Activated naive CD8-positive, alpha-beta T cell treated with anti-CD3 and anti-CD28 coated beads, Interleukin-2, amount 10 ng/mL, durations not matched to agents 7 days and 5 days (primary cell): ENCODE data around the gene RPS28. TPM values are rescaled to one million over a fixed set of nuclear protein-coding genes. Genes with fewer than 3 reads are reported as not detected.
A peak's percentile ranks its signal among the peaks of the same experiment; 100 is the strongest.
"Not testable (repeated sequence)": the region's sequence is repeated elsewhere in the genome, so short reads cannot be mapped to it uniquely, and the experiment has no call there.

ENCODE experiments used
- ATAC-seq: fragments of 150-1000 bp; cut with Tn5 transposase; one replicate; pipeline ENCODE4 v1.10.0; 2021; ENCODE audit warnings: low read depth, moderate library complexity
- POLR2A ChIA-PET: fragments of 350-600 bp; sonication (Branson Sonifier 250); formaldehyde crosslinking; loops from one replicate; lab custom pipeline; 2021; ENCODE audit warnings: antibody characterized with exemption; lab: Charles Lee
- DNase-seq: peaks from one replicate; pipeline ENCODE4 v3.0.0; 2021
- H3K27ac Mint-ChIP-seq: one replicate; pipeline ENCODE4 v1.8.0; 2022; ENCODE audit warnings: mild to moderate bottlenecking, mixed read lengths
- H3K27me3 Mint-ChIP-seq: one replicate; pipeline ENCODE4 v1.8.0; 2022; ENCODE audit warnings: mild to moderate bottlenecking, moderate library complexity, mixed read lengths
- H3K36me3 Mint-ChIP-seq: one replicate; pipeline ENCODE4 v1.8.0; 2021; ENCODE audit warnings: mild to moderate bottlenecking, mixed read lengths
- H3K4me1 Mint-ChIP-seq: one replicate; pipeline ENCODE4 v1.8.0; 2021; ENCODE audit warnings: mixed read lengths
- H3K4me3 Mint-ChIP-seq: one replicate; pipeline ENCODE4 v1.8.0; 2022; ENCODE audit warnings: mild to moderate bottlenecking, moderate library complexity, mixed read lengths
- H3K9me3 Mint-ChIP-seq: one replicate; pipeline ENCODE4 v1.8.0; 2021; ENCODE audit warnings: mixed read lengths
- total RNA-seq, 2 experiments: library from RNA; stranded (reverse); gene quantifications; one replicate each; pipeline ENCODE4 v1.2.3, GENCODE V29; 2021

The RPS28 gene
- total RNA-seq, 2 experiments from 2014 or later = 1,838 to 1,917 TPM

DNA sequence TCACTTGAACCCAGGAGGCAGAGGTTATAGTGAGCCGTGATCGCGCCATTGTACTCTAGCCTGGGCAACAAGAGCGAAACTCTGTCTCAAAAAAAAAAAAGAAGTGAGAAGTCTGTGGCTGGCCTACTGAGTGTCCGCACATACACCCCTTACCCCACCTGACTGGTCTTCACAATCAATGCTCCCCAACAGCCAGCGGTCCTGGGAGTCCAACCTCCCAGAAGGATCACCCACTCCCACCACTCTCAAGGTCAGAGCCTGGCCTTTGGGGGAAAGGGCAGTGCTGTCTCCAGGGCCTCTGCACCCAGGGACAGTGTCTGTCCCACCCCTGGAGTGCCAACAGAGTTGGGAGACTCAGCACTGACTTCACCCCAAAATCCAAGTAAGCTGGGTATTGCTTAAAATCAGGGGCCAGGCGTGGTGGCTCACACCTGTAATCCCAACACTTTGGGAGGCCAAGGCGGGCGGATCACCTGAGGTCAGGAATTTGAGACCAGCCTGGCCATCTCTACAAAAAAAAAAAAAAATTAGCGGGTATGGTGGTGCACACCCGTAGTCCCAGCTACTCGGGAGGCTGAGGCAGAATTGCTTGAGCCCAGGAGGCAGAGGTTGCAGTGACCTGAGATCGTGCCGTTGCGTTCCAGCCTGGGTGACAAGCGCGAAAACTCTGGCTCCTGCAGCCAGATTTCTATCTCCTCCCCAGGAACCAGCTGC is 10.8 kb upstream of the RPS28 start:
- Mint-ChIP-seq H3K9me3 (no peaks in the 10 kb centered on the region), H3K4me3 (no peak overlapping the region), H3K27ac (no peak overlapping the region), H3K27me3 (no peaks in the 10 kb centered on the region), H3K4me1 (peaks cover 19% of the 10 kb centered on the region), H3K36me3 (peaks cover 7% of the 10 kb centered on the region)
- no peak for DNase-seq
- ATAC-seq = no peak
- POLR2A ChIA-PET = interaction anchor here (0.9 to 2.6 kb wide), 3 partner anchors 8 to 11 kb away, joined by 3 to 9 read pairs (median 5); partner anchors contain the start of genes NDUFA7 and RPS28

DNA sequence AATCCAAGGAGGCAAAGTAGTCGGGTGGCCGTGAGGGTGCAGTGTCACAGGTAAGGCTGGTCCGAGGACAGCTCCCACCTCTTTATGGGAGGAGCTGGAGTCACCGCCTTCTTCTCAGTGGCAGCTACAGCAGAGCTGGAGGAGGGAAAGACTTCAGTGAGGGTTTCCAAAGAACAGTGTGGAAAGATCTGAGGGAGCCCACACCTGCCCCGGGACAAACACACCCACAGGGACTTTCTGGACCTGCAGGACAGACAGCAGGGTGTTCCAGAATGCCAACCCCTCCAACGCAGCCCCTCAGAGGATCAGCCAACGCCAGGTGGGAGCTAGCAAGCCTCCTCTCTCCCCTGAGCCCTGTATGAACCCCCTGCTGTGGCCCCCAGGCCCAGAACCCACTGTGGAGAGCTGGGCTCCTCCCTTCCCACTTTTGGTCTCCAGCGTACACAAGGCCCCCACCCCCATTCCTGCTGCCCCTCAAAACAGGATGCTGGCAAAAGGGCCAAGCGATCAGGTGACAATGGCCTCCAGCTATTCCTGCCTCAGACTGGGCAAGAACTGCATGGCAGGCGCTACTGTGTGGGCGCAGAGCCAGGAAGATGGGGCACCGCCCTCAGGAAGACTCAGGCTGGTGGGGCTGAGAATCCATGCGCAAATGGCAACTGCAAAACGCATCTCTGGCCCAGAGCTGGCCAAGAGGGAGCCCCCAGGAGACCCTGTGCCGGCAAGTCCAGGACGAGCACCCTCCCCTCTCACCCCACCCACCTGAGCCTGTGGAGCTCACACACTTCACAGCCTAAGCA is 9.6 kb upstream of the RPS28 start:
- Mint-ChIP-seq H3K4me3 (no peak overlapping the region), H3K4me1 (peaks cover 14% of the 10 kb centered on the region), H3K36me3 (peaks cover 10% of the 10 kb centered on the region), H3K9me3 (no peaks in the 10 kb centered on the region), H3K27ac (no peak overlapping the region), H3K27me3 (no peaks in the 10 kb centered on the region)
- POLR2A ChIA-PET = interaction anchor here (1.1 kb wide), 1 partner anchor 10 kb away, joined by 5 read pairs; the partner anchor contains the start of genes NDUFA7 and RPS28
- DNase-seq (no peak), ATAC-seq (no peak)

DNA sequence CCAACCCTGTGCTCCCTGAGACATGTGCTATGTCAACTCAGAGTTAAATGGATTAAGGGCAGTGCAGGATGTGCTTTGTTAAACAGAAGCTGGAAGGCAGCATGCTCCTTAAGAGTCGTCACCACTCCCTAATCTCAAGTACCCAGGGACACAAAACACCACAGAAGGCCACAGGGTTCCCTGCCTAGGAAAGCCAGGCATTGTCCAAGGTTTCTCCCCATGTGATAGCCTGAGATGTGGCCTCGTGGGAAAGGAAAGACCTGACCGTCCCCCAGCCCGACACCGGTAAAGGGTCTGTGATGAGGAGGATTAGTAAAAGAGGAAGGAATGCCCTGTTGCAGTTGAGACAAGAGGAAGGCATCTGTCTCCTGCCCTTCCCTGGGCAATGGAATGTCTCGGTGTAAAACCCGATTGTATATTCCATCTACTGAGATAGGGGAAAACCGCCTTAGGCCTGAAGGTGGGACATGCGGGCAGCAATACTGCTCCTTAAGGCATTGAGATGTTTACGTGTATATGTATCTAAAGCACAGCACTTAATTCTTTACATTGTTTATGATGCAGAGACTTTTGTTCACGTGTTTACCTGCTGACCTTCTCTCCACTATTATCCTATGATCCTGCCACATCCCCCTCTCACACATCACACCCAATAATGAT is 6.2 kb upstream of the RPS28 start:
- H3K36me3 Mint-ChIP-seq, H3K4me3 Mint-ChIP-seq, POLR2A ChIA-PET, ATAC-seq, H3K27ac Mint-ChIP-seq, DNase-seq, H3K9me3 Mint-ChIP-seq, H3K27me3 Mint-ChIP-seq: not testable (repeated sequence)
- H3K4me1 Mint-ChIP-seq = peaks cover 13% of the 10 kb centered on the region

DNA sequence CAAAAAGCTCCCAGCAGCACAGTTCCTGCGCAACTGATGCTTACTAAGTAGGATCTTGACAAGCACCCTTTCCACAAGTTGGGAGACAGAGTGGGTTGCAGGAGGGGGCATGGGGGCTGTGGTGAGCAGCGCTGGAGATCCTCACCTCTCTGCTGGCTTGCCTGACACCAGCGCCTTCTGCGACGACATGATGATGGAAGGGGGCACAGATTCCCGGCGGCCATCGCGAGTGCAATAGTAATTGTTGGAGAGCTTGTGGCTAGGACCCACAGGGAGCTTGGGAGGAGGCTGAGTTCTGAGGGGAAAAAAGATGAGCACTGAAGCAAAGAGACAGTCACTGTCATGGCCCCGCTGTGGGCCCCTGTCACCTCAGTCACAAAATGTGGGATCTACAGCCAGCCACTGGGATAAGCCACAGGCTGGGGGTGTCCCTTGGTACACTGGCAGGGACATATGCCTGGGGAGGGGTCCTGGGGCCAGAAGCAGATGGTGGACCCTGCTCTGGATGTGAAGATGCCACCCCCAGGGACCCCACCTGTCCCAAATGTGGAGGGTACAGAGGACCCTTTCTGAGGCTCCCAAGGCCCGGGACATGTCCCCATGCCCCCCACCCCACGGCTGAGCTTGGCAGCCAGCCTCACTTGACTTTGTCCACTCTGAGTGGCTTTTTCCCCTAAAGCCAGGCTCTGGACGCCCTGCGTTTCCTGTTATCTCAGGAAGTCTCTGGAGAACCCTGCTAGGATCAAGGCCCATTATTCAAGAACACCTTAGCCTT is 4.8 kb upstream of the RPS28 start:
- no peak overlapping the region for H3K4me3 Mint-ChIP-seq
- H3K36me3 Mint-ChIP-seq = peaks cover 7% of the 10 kb centered on the region
- H3K27ac Mint-ChIP-seq = peak overlapping the region; percentile 56
- no peak for ATAC-seq
- no peaks in the 10 kb centered on the region for H3K9me3 Mint-ChIP-seq
- no peaks in the 10 kb centered on the region for H3K27me3 Mint-ChIP-seq
- POLR2A ChIA-PET = interaction anchor here (1.6 kb wide), 1 partner anchor 18 kb away, joined by 4 read pairs; no protein-coding TSS in a partner anchor
- DNase-seq = no peak
- H3K4me1 Mint-ChIP-seq = peaks cover 18% of the 10 kb centered on the region

DNA sequence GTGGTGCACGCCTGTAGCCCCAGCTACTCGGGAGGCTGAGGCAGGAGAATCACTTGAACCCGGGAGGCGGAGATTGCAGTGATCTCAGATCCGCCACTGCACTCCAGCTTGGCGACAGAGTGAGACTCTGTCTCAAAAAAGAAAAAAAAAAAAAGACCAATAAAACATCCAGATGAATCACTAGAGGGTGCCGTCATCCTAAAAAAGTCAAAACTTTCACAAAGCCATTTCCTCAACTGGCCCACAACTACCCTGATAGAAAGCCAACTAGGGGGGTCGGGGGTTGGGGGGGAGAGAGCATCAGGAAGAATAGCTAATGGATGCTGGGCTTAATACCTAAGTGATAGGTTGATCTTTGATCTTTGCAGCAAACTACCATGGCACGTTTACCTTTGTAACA is 2.5 kb upstream of the RPS28 start:
- ATAC-seq, H3K27ac Mint-ChIP-seq, DNase-seq, H3K4me3 Mint-ChIP-seq, H3K27me3 Mint-ChIP-seq, H3K9me3 Mint-ChIP-seq: not testable (repeated sequence)
- POLR2A ChIA-PET = interaction anchor here (0.7 to 1.1 kb wide), 3 partner anchors 9 to 421 kb away, joined by 3 to 12 read pairs (median 3); partner anchors contain the start of gene CD320
- Mint-ChIP-seq H3K36me3 (peaks cover 12% of the 10 kb centered on the region), H3K4me1 (peaks cover 30% of the 10 kb centered on the region)

DNA sequence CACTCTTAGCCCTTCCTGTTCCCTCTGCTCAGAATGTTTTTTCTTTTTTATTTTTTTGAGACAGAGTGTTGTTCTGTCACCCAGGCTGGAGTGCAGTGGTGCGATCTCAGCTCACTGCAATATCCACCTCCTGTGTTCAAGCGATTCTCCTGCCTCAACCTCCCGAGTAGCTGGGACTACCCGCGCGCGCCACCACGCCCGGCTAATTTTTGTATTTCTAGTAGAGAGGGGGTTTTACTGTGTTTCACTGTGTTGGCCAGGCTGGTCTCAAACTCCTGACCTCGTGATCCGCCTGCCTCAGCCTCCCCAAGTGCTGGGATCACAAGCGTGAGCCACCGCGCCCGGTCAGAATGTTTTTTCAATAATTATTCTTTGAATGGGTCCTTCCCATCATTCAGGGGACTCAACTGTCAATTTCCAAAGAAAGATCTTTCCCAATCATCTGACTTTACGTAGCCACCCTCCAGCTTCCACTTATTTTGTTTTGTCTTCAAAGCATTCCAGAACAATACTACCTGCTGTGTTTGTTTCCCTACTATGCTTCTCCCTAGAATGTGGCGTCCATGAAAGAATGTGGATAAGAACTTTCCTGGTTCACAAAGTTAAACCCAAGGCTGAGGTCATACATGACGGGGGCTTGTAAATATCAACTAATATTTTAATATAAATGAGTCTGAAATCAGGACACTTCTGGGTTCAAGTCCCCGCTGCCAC is 1.3 kb upstream of the RPS28 start:
- Mint-ChIP-seq H3K27ac (peak overlapping the region; percentile 100), H3K4me3 (peak overlapping the region; percentile 99), H3K4me1 (peaks cover 30% of the 10 kb centered on the region), H3K9me3 (no peaks in the 10 kb centered on the region), H3K27me3 (no peaks in the 10 kb centered on the region), H3K36me3 (peaks cover 12% of the 10 kb centered on the region)
- ATAC-seq = no peak
- DNase-seq = no peak
- POLR2A ChIA-PET = interaction anchor here (1.7 to 1.9 kb wide), 2 partner anchors 11 to 16 kb away, joined by 4 to 9 read pairs; partner anchors contain the start of gene CD320

DNA sequence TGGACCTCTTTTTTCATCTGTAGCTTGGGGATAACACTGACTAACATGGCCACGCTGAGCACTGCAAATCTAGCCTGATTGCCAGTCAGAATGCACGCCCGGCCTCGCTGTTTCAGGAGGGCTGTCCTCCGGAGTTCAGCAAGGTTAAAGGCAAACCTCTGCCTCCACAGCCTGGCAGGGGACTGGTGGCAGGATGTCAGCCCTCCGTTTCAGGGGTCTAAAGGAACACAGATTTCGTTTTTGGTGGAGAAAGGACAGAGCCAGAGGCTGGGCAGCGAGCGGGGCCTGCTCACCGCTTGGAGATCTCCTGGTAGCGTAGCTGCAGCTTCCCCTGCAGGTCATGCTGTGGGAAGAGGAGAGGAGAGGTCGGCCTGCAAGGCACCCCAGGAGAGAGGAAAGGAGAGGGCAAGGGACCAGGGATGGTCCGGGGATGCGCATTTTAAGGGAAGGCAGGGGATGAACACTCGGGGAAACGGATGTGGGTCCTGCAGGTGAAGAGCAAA is 681 bp upstream of the RPS28 start:
- POLR2A ChIA-PET = interaction anchor here (1.0 to 1.9 kb wide), 7 partner anchors 10 to 193 kb away, joined by 3 to 13 read pairs (median 5); partner anchors contain the start of genes CD320 and ZNF414
- Mint-ChIP-seq H3K36me3 (peaks cover 9% of the 10 kb centered on the region), H3K27me3 (no peaks in the 10 kb centered on the region), H3K4me3 (peak overlapping the region; percentile 99), H3K9me3 (no peaks in the 10 kb centered on the region), H3K4me1 (peaks cover 30% of the 10 kb centered on the region), H3K27ac (peak overlapping the region; percentile 100)
- no peak for DNase-seq
- ATAC-seq = peak; percentile 15

DNA sequence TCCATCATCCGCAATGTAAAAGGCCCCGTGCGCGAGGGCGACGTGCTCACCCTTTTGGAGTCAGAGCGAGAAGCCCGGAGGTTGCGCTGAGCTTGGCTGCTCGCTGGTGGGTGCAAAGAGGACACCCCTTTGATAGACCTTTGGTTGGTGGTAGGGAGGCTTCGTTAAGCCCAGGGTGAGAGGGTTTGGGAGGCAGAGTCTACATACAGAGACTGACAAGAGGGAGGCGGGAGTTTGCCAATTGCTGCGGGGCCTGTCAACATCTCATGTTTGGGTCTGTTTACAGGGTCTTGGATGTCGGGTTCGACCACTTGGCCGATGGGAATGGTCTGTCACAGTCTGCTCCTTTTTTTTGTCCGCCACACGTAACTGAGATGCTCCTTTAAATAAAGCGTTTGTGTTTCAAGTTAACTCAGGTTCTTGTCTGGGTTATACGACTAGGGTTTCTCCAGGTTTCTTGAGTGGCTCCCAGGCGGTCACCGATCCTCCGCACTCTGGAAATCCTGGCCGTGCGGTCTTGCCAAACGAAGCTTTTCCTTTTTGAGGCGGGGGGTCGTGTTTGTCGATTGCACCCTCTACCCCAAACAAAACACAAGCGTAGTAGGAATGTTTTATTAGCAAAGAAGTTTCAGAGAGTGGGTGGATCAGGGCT is 816 bp downstream of the RPS28 start:
- Mint-ChIP-seq H3K36me3 (peaks cover 7% of the 10 kb centered on the region), H3K4me1 (peaks cover 29% of the 10 kb centered on the region), H3K4me3 (peak overlapping the region; percentile 99), H3K27me3 (no peaks in the 10 kb centered on the region), H3K27ac (peak overlapping the region; percentile 100), H3K9me3 (no peaks in the 10 kb centered on the region)
- ATAC-seq (peak; percentile 2), DNase-seq (no peak)
- POLR2A ChIA-PET = interaction anchor here (0.6 to 1.9 kb wide), 12 partner anchors 9 to 378 kb away, joined by 3 to 13 read pairs (median 5); partner anchors contain the start of genes CD320, RAB11B and ZNF414

DNA sequence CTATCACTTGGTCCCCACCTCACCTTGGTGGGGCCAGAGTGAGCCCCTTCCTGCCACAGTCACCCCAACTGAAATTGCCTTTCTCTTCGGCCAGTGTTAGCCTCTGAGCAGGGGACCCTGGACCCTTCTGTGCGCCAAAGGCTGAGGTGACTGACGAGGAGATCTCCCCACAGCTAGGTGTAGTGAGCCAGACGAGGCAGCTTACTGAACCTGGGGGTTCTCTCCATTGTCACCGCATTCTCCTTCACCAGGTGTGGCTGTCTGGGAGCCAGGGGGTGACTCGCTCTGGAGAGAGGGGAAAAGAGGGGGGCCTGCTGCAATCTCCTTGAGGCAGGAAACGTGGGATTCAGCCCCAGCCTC is 1.3 kb downstream of the RPS28 start:
- peaks cover 7% of the 10 kb centered on the region for H3K36me3 Mint-ChIP-seq
- H3K4me3 Mint-ChIP-seq = peak overlapping the region; percentile 99
- POLR2A ChIA-PET = interaction anchor here (0.5 to 1.1 kb wide), 2 partner anchors 113 to 730 kb away, joined by 3 to 4 read pairs; partner anchors contain the start of gene CERS4
- H3K27ac Mint-ChIP-seq = peak overlapping the region; percentile 100
- H3K4me1 Mint-ChIP-seq = peaks cover 26% of the 10 kb centered on the region
- ATAC-seq (no peak), DNase-seq (no peak)
- no peaks in the 10 kb centered on the region for H3K27me3 Mint-ChIP-seq
- no peaks in the 10 kb centered on the region for H3K9me3 Mint-ChIP-seq

DNA sequence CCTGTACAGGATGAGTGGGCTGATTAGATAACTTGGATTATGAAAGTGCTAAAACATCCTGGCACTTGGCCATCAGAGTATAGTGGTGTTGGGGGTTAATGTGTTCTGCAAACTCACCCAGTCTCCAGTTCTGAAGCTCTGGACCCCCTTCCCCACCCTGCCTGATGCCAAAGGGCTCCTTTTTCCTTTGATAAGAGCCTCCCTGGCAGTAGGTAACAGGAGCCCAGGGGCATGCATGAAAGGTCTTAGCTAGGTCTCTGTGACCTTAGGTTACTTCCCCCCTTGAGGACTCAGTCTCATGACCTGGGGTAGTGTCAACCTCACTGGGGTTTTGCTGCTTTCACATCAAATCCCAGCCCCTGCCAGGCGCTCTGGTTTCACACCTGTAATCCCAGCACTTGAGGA is 2.5 kb downstream of the RPS28 start:
- Mint-ChIP-seq H3K36me3 (peaks cover 7% of the 10 kb centered on the region), H3K4me1 (peaks cover 26% of the 10 kb centered on the region), H3K4me3 (no peak overlapping the region), H3K27ac (no peak overlapping the region), H3K27me3 (no peaks in the 10 kb centered on the region), H3K9me3 (no peaks in the 10 kb centered on the region)
- ATAC-seq (no peak), DNase-seq (no peak)
- POLR2A ChIA-PET = interaction anchor here (0.7 to 3.8 kb wide), 5 partner anchors 8 to 438 kb away, joined by 3 to 15 read pairs (median 3); partner anchors contain the start of gene CD320
